SU-DHL-6 (cell line): Measurements from ENCODE around the gene KRTCAP2.

Source experiments
- CTCF ChIP-seq: fragments of 200-600 bp; sonication (generic); IDR thresholded peaks from one replicate; pipeline ENCODE4 v1.5.1; 2017; ENCODE audit warnings: antibody characterized with exemption, mild to moderate bottlenecking, low read length, moderate library complexity; ENCODE audit not compliant: insufficient read depth, poor library complexity, severe bottlenecking
- EZH2phosphoT487 ChIP-seq: fragments of 200-600 bp; sonication (generic), shearing (Covaris generic); conservative IDR thresholded peaks from 2 replicates; pipeline ENCODE4 v1.6.1; 2018; ENCODE audit warnings: mild to moderate bottlenecking, antibody characterized with exemption, low read length, moderate library complexity, mixed read lengths

- no peak for TF ChIP-seq CTCF
- no peak for TF ChIP-seq EZH2phosphoT487
Observed at GRCh38 chr1:155123801-155124200, 49.3 kb downstream of the KRTCAP2 start.
